WTC11 (cell line): Measurements from ENCODE around the gene SVOP. TPM values are rescaled to one million over a fixed set of nuclear protein-coding genes. Genes with fewer than 3 reads are reported as not detected.

ENCODE experiments used
- ATAC-seq: fragments of 200-7000 bp; cut with Tn5 transposase; 2 replicates; pipeline ENCODE4 v1.10.0; 2021; ENCODE audit warnings: mild to moderate bottlenecking, moderate library complexity
- CTCF ChIA-PET: fragments of 300-600 bp; sonication (Branson Sonifier 250); formaldehyde crosslinking; loops from one replicate; lab custom pipeline; 2021; ENCODE audit warnings: antibody characterized with exemption; lab: Charles Lee
- POLR2A ChIA-PET: fragments of 350-600 bp; sonication (Branson Sonifier 250); formaldehyde crosslinking; loops from one replicate; lab custom pipeline; 2021; ENCODE audit warnings: antibody characterized with exemption; lab: Charles Lee
- DNase-seq: peaks from one replicate; pipeline ENCODE4 v3.0.0; 2021; ENCODE audit warnings: low spot score
- H3K27ac Mint-ChIP-seq: 2 replicates; pipeline ENCODE4 v1.8.0; 2021; ENCODE audit warnings: mixed read lengths
- H3K27me3 Mint-ChIP-seq: 2 replicates; pipeline ENCODE4 v1.8.0; 2021; ENCODE audit warnings: low read depth, mild to moderate bottlenecking, moderate library complexity, mixed read lengths
- H3K36me3 Mint-ChIP-seq: 2 replicates; pipeline ENCODE4 v1.8.0; 2021; ENCODE audit warnings: mixed read lengths
- H3K4me1 Mint-ChIP-seq: 2 replicates; pipeline ENCODE4 v1.8.0; 2022; ENCODE audit warnings: mixed read lengths
- H3K4me3 Mint-ChIP-seq: 2 replicates; pipeline ENCODE4 v1.8.0; 2021; ENCODE audit warnings: mild to moderate bottlenecking, moderate library complexity, mixed read lengths
- H3K9me3 Mint-ChIP-seq: 2 replicates; pipeline ENCODE4 v1.8.0; 2021; ENCODE audit warnings: mixed read lengths
- ARID4B ChIP-seq: sonication (generic); formaldehyde crosslinking; IDR thresholded peaks from 2 replicates; pipeline ENCODE4 v1.8.0; 2023; ENCODE audit warnings: missing genetic modification reagents, mild to moderate bottlenecking, borderline replicate concordance
- ATF3 ChIP-seq: sonication (generic); formaldehyde crosslinking; conservative IDR thresholded peaks from 2 replicates; pipeline ENCODE4 v1.8.1; 2022; ENCODE audit warnings: mild to moderate bottlenecking, missing genetic modification reagents
- E2F4 ChIP-seq: sonication (generic); formaldehyde crosslinking; IDR thresholded peaks from 2 replicates; pipeline ENCODE4 v1.8.1; 2022; ENCODE audit warnings: low read depth, mild to moderate bottlenecking, moderate library complexity, missing genetic modification reagents, borderline replicate concordance
- EMX1 ChIP-seq: fragments of 250-450 bp; sonication (Bioruptor Pico); IDR thresholded peaks from 2 replicates; pipeline ENCODE4 v1.8.0; 2021; ENCODE audit warnings: mild to moderate bottlenecking
- IRF2 ChIP-seq: sonication (generic); formaldehyde crosslinking; IDR thresholded peaks from 2 replicates; pipeline ENCODE4 v1.8.0; 2022; ENCODE audit warnings: low read depth, missing genetic modification reagents, borderline replicate concordance
- NR1H2 ChIP-seq: sonication (generic); formaldehyde crosslinking; IDR thresholded peaks from 2 replicates; pipeline ENCODE4 v1.9.0; 2021; ENCODE audit warnings: mild to moderate bottlenecking, moderate library complexity, missing genetic modification reagents
- PREB ChIP-seq: sonication (generic); formaldehyde crosslinking; IDR thresholded peaks from 2 replicates; pipeline ENCODE4 v1.8.1; 2022; ENCODE audit warnings: mild to moderate bottlenecking, missing genetic modification reagents, moderate library complexity, borderline replicate concordance
- SOX15 ChIP-seq: fragments of 250-450 bp; sonication (Bioruptor Pico); IDR thresholded peaks from 2 replicates; pipeline ENCODE4 v1.9.0; 2021; ENCODE audit warnings: mild to moderate bottlenecking
- ZNF263 ChIP-seq: sonication (generic); formaldehyde crosslinking; IDR thresholded peaks from 2 replicates; pipeline ENCODE4 v1.8.1; 2022; ENCODE audit warnings: low read depth, mild to moderate bottlenecking, moderate library complexity, missing genetic modification reagents
- total RNA-seq: library from RNA; stranded (reverse); gene quantifications from 3 replicates; pipeline ENCODE4 v1.2.3, GENCODE V29; 2021
- TF ChIP-seq, protein P1 (sequence below): sonication (generic); formaldehyde crosslinking; IDR thresholded peaks from 2 replicates; pipeline ENCODE4 v1.8.0; 2023; ENCODE audit warnings: mild to moderate bottlenecking, missing genetic modification reagents
- TF ChIP-seq, protein P2 (sequence below): sonication (generic); formaldehyde crosslinking; IDR thresholded peaks from 2 replicates; pipeline ENCODE4 v1.8.1; 2023; ENCODE audit warnings: mild to moderate bottlenecking, missing genetic modification reagents
- TF ChIP-seq, protein P3 (sequence below): sonication (generic); formaldehyde crosslinking; IDR thresholded peaks from 2 replicates; pipeline ENCODE4 v1.8.1; 2023; ENCODE audit warnings: mild to moderate bottlenecking, missing genetic modification reagents, moderate library complexity

SVOP gene
- total RNA-seq, 1 experiment from 2014 or later = 0.04 TPM

DNA sequence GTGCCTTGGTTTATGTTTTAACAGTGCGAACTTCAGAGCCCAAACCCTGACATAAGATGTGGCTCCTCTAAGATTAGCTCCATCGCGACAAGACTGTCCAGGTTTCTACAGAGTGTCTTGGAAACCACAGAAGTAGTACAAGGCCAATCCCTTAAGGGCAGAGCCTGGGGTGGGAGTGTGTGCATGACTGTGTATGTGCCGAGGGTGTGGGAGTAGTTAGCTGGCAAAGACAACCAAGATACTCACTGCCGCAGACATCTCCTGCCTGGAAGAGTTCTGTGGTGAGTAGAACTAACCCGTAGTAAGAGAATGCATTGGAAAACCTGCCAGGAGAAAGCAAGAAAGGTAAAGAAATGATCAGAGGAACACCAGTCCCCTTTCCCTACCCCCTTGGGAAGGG is 86.9 kb downstream of the SVOP start:
- Mint-ChIP-seq H3K36me3 (no peaks in the 10 kb centered on the region), H3K9me3 (no peaks in the 10 kb centered on the region), H3K27me3 (no peaks in the 10 kb centered on the region), H3K4me3 (no peak overlapping the region), H3K4me1 (peaks cover 6% of the 10 kb centered on the region), H3K27ac (no peak overlapping the region)
- DNase-seq = no peak
- TF ChIP-seq PREB (no peak), EMX1 (no peak), IRF2 (no peak), ATF3 (CRISPR knock-in tag) (no peak), NR1H2 (CRISPR knock-in tag) (no peak), ZNF263 (CRISPR knock-in tag) (no peak)
- TF ChIP-seq, protein P1, sequence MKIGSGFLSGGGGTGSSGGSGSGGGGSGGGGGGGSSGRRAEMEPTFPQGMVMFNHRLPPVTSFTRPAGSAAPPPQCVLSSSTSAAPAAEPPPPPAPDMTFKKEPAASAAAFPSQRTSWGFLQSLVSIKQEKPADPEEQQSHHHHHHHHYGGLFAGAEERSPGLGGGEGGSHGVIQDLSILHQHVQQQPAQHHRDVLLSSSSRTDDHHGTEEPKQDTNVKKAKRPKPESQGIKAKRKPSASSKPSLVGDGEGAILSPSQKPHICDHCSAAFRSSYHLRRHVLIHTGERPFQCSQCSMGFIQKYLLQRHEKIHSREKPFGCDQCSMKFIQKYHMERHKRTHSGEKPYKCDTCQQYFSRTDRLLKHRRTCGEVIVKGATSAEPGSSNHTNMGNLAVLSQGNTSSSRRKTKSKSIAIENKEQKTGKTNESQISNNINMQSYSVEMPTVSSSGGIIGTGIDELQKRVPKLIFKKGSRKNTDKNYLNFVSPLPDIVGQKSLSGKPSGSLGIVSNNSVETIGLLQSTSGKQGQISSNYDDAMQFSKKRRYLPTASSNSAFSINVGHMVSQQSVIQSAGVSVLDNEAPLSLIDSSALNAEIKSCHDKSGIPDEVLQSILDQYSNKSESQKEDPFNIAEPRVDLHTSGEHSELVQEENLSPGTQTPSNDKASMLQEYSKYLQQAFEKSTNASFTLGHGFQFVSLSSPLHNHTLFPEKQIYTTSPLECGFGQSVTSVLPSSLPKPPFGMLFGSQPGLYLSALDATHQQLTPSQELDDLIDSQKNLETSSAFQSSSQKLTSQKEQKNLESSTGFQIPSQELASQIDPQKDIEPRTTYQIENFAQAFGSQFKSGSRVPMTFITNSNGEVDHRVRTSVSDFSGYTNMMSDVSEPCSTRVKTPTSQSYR (CRISPR knock-in tag) = no peak
- POLR2A ChIA-PET = no interaction called here
- no peak for ATAC-seq
- CTCF ChIA-PET = interaction anchor here (0.5 to 1.6 kb wide), 3 partner anchors 17 to 1258 kb away, joined by 3 to 6 read pairs (median 3); no protein-coding TSS in a partner anchor

- CTCF ChIA-PET = interaction anchor here (2.0 kb wide), 1 partner anchor 20 kb away, joined by 6 read pairs; no protein-coding TSS in a partner anchor
- POLR2A ChIA-PET = no interaction called here
- no peak overlapping the region for H3K27ac Mint-ChIP-seq
- TF ChIP-seq SOX15 (CRISPR knock-in tag) = no peak
- no peak for TF ChIP-seq ARID4B (CRISPR knock-in tag)
- no peak for TF ChIP-seq NR1H2 (CRISPR knock-in tag)
- TF ChIP-seq, protein P2, sequence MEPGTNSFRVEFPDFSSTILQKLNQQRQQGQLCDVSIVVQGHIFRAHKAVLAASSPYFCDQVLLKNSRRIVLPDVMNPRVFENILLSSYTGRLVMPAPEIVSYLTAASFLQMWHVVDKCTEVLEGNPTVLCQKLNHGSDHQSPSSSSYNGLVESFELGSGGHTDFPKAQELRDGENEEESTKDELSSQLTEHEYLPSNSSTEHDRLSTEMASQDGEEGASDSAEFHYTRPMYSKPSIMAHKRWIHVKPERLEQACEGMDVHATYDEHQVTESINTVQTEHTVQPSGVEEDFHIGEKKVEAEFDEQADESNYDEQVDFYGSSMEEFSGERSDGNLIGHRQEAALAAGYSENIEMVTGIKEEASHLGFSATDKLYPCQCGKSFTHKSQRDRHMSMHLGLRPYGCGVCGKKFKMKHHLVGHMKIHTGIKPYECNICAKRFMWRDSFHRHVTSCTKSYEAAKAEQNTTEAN (CRISPR knock-in tag) = no peak
- TF ChIP-seq, protein P3, sequence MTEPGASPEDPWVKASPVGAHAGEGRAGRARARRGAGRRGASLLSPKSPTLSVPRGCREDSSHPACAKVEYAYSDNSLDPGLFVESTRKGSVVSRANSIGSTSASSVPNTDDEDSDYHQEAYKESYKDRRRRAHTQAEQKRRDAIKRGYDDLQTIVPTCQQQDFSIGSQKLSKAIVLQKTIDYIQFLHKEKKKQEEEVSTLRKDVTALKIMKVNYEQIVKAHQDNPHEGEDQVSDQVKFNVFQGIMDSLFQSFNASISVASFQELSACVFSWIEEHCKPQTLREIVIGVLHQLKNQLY (CRISPR knock-in tag) = no peak
- TF ChIP-seq E2F4 (CRISPR knock-in tag) = no peak
- no peak for TF ChIP-seq EMX1
- H3K36me3 Mint-ChIP-seq = no peaks in the 10 kb centered on the region
- ATAC-seq = no peak
- peaks cover 6% of the 10 kb centered on the region for H3K4me1 Mint-ChIP-seq
- peaks cover 16% of the 10 kb centered on the region for H3K9me3 Mint-ChIP-seq
- DNase-seq = no peak
- H3K27me3 Mint-ChIP-seq = no peaks in the 10 kb centered on the region; the same call in 1 of the 2 replicates
- no peak overlapping the region for H3K4me3 Mint-ChIP-seq
These were observed 90.1 kb downstream of the SVOP start for GRCh38 chr12:108930756-108931155.
